PC-9 (cell line): ENCODE results near the gene CGB3.
"Not testable (repeated sequence)": the region's sequence is repeated elsewhere in the genome, so short reads cannot be mapped to it uniquely, and the experiment has no call there.

ENCODE experiments used
- CTCF ChIP-seq: fragments of 200-600 bp; sonication (generic); conservative IDR thresholded peaks from 2 replicates; pipeline ENCODE4 v1.6.1; 2017; ENCODE audit warnings: mixed run types, antibody characterized with exemption, mild to moderate bottlenecking, moderate library complexity
- EZH2 ChIP-seq: fragments of 200-600 bp; sonication (generic); IDR thresholded peaks from 2 replicates; pipeline ENCODE4 v1.8.0; 2017; ENCODE audit warnings: antibody characterized with exemption, low read depth

GRCh38 chr19:49039736-49040135 lies 15.6 kb upstream of the CGB3 start:
- not testable (repeated sequence) for TF ChIP-seq CTCF, EZH2
